Mesothelial cell of epicardium (in vitro differentiated cells): ENCODE measurements around the gene ZNF879. TPM values are rescaled to one million over a fixed set of nuclear protein-coding genes. Genes with fewer than 3 reads are reported as not detected.

Experiments
- DNase-seq, 2 experiments: peaks; one replicate each; pipeline ENCODE4 v3.0.0; 2021; ENCODE audit warnings: low spot score in 2 of 2; ENCODE audit not compliant: unreplicated experiment in 2 of 2
- H3K27ac Mint-ChIP-seq: 2 replicates; pipeline ENCODE4 v1.8.0; 2021; ENCODE audit warnings: mixed read lengths
- H3K27me3 Mint-ChIP-seq: 2 replicates; pipeline ENCODE4 v1.8.0; 2021; ENCODE audit warnings: low read depth, mixed read lengths
- H3K36me3 Mint-ChIP-seq: 2 replicates; pipeline ENCODE4 v1.8.0; 2021; ENCODE audit warnings: mixed read lengths
- H3K4me1 Mint-ChIP-seq: 2 replicates; pipeline ENCODE4 v1.8.0; 2021; ENCODE audit warnings: mixed read lengths
- H3K4me3 Mint-ChIP-seq: 2 replicates; pipeline ENCODE4 v1.8.0; 2021; ENCODE audit warnings: mild to moderate bottlenecking, moderate library complexity, mixed read lengths
- H3K9me3 Mint-ChIP-seq: 2 replicates; pipeline ENCODE4 v1.8.0; 2021; ENCODE audit warnings: mixed read lengths
- total RNA-seq: library from RNA; stranded (reverse); gene quantifications from 3 replicates; pipeline ENCODE4 v1.2.1, GENCODE V29; 2021
- TF ChIP-seq, protein P1 (sequence below): fragments of 200-600 bp; sonication (generic); IDR thresholded peaks from one replicate; pipeline ENCODE4 v1.5.0; 2021; ENCODE audit warnings: antibody characterized with exemption; ENCODE audit not compliant: unreplicated experiment

Gene ZNF879
- 7.1 to 8.6 TPM (median 8.5 TPM) in 3 replicates for total RNA-seq

DNA sequence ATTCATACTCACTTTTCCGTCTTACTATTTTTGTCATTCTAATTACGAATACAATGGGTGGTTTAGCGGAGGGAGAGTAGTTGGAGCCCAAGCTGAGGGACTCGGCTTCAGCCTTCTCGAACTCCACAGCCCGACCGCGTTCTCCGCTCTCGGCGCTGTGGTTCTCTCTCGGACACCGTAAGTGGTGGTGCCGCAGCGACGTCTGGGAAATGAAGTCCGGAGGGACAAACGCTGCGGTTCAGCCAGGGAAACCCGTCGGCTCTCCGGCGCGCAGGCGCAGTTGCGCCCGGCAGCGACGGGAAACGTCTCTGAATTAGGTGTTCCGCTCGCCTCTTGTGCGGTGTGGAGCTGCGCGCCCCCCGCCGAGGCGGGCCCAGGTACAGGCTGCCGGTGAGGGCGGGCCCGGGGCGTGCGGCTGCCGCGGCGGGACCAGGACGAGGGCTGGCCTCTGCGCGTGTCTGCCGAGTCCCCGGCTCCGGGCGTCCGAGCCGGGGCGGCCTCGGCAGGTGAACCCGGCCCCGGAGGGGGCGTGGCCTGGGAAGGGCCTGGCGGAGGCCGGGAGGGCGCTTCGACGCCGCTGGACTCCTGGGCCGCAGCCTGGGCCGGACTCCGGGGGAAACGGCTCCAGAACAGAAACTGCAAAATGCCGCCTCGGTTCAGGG, at the start of gene ZNF879:
ZNF879 (plus strand) TSS at position 277 of the 662 bp plus-strand sequence. CDS start 1,201 bp downstream, outside the sequence.
- peaks cover 46% of the 10 kb centered on the region for H3K9me3 Mint-ChIP-seq

DNA sequence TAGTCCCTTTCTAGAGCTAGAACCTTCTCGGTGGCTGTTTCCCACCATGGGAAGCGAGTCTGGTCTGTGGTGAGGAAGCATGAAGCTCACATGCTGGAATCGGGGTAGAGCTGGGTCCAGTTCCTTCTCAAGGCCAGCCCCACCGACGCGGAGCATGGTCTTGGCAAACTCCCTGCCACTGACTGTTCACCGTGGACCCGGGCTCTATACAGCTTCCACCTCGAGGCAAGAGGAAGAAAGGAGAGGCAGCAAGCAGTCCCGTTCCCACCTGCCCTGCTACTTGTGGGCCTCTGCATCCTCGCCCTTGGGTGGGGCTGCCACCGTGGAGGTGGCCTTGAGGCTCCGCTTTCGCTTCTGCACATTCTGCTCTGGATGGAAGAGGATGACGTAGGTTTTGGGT, 42.2 kb upstream of the ZNF879 start:
- H3K9me3 Mint-ChIP-seq: peaks cover 58% of the 10 kb centered on the region
- no peaks in the 10 kb centered on the region for H3K4me1 Mint-ChIP-seq
- H3K36me3 Mint-ChIP-seq: peaks cover 8% of the 10 kb centered on the region
- H3K27ac Mint-ChIP-seq: no peak overlapping the region
- H3K4me3 Mint-ChIP-seq: no peak overlapping the region
- DNase-seq: no peak
- TF ChIP-seq, protein P1, sequence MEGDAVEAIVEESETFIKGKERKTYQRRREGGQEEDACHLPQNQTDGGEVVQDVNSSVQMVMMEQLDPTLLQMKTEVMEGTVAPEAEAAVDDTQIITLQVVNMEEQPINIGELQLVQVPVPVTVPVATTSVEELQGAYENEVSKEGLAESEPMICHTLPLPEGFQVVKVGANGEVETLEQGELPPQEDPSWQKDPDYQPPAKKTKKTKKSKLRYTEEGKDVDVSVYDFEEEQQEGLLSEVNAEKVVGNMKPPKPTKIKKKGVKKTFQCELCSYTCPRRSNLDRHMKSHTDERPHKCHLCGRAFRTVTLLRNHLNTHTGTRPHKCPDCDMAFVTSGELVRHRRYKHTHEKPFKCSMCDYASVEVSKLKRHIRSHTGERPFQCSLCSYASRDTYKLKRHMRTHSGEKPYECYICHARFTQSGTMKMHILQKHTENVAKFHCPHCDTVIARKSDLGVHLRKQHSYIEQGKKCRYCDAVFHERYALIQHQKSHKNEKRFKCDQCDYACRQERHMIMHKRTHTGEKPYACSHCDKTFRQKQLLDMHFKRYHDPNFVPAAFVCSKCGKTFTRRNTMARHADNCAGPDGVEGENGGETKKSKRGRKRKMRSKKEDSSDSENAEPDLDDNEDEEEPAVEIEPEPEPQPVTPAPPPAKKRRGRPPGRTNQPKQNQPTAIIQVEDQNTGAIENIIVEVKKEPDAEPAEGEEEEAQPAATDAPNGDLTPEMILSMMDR: no peak
- H3K27me3 Mint-ChIP-seq: no peaks in the 10 kb centered on the region

More for the DNA sequence above, at the start of gene ZNF879:
- DNase-seq: peak; percentile 82 to 91
- Mint-ChIP-seq H3K27ac (peak within 1 kb of the TSS; percentile 96), H3K36me3 (peaks cover 34% of the 10 kb centered on the region), H3K4me1 (peaks cover 6% of the 10 kb centered on the region), H3K4me3 (peak within 1 kb of the TSS; percentile 88), H3K27me3 (no peaks in the 10 kb centered on the region)
- TF ChIP-seq, protein P1: no peak

DNA sequence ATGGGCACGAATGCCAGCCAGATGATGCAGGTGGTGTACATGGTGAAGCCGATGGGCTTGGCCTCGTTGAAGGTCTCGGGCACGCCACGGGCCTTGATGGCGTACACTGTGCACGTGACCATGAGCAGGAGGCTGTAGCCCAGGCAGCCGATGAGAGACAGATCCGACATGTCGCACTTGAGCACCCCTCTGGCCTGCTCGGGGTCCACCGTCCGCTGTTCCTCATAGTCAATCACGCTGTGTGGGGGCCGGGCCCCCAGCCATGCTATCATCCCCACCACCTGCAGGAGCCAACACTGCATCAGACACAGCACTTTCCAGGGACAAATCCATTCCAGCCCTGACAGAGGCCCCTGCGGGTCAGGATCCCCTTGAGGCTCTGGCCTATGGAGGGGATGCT, 40.7 kb upstream of the ZNF879 start:
- H3K4me3 Mint-ChIP-seq: no peak overlapping the region

GRCh38 chr5:178983728-178984127, 39.9 kb upstream of the ZNF879 start:
- Mint-ChIP-seq H3K27me3 (no peaks in the 10 kb centered on the region), H3K27ac (no peak overlapping the region), H3K9me3 (peaks cover 48% of the 10 kb centered on the region), H3K4me3 (no peak overlapping the region), H3K4me1 (no peaks in the 10 kb centered on the region), H3K36me3 (peaks cover 3% of the 10 kb centered on the region)
- TF ChIP-seq, protein P1: no peak
- no peak for DNase-seq

More for the DNA sequence above, 40.7 kb upstream of the ZNF879 start:
- Mint-ChIP-seq H3K4me1 (no peaks in the 10 kb centered on the region), H3K27me3 (no peaks in the 10 kb centered on the region), H3K9me3 (peaks cover 52% of the 10 kb centered on the region), H3K36me3 (peaks cover 5% of the 10 kb centered on the region), H3K27ac (no peak overlapping the region)
- DNase-seq: no peak
- TF ChIP-seq, protein P1: no peak

- Mint-ChIP-seq H3K27ac (no peak overlapping the region), H3K4me1 (no peaks in the 10 kb centered on the region), H3K36me3 (peaks cover 3% of the 10 kb centered on the region), H3K9me3 (peaks cover 45% of the 10 kb centered on the region), H3K4me3 (no peak overlapping the region), H3K27me3 (no peaks in the 10 kb centered on the region)
- TF ChIP-seq, protein P1: no peak
- DNase-seq: no peak
These were observed 39.2 kb upstream of the ZNF879 start for GRCh38 chr5:178984145-178985072.
